Mammary epithelial cell (primary cell): ENCODE data around the gene CELF5.

Source experiments
- EZH2 ChIP-seq: IDR thresholded peaks from 2 replicates; pipeline ENCODE4 v1.6.1; 2012; ENCODE audit warnings: low read length, inconsistent platforms, borderline replicate concordance
- TF ChIP-seq, protein P1 (sequence below), 2 donors: IDR thresholded peaks in 1 of 2; conservative IDR thresholded peaks in 1 of 2; 2 replicates each; pipeline ENCODE4 v1.5.1; 2011 to 2012; ENCODE audit warnings: inconsistent platforms in 2 of 2, low read length in 2 of 2, mild to moderate bottlenecking in 2 of 2, control low read depth in 1 of 2, low read depth in 1 of 2; ENCODE audit not compliant: insufficient read depth in 1 of 2; ENCODE audit errors: extremely low read depth in 1 of 2

DNA sequence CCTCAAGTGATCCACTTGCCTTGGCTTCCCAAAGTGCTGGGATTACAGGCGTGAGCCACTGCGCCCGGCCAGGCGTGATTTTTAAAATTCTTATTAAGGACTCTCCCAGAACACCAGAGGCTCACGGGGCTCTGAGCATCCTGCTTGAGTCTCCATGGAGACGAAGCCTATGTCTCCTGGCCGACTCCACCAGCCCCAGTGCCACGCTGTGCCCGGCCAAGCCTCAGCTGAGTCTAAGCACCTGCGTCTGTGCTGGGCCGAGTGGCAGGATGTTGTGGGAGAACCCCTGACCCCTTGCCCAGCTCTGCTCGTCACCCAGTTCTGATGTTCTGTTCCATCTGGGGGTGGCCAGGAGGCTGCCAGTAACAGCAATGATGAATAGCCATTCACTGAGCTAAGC, 3.9 kb upstream of the CELF5 start:
- TF ChIP-seq, protein P1, sequence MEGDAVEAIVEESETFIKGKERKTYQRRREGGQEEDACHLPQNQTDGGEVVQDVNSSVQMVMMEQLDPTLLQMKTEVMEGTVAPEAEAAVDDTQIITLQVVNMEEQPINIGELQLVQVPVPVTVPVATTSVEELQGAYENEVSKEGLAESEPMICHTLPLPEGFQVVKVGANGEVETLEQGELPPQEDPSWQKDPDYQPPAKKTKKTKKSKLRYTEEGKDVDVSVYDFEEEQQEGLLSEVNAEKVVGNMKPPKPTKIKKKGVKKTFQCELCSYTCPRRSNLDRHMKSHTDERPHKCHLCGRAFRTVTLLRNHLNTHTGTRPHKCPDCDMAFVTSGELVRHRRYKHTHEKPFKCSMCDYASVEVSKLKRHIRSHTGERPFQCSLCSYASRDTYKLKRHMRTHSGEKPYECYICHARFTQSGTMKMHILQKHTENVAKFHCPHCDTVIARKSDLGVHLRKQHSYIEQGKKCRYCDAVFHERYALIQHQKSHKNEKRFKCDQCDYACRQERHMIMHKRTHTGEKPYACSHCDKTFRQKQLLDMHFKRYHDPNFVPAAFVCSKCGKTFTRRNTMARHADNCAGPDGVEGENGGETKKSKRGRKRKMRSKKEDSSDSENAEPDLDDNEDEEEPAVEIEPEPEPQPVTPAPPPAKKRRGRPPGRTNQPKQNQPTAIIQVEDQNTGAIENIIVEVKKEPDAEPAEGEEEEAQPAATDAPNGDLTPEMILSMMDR (conservative IDR thresholded peaks at IDR 0.05 in 1 of 2, IDR thresholded peaks at IDR 0.05 in 1 of 2; ENCODE audit: extremely low read depth in 1 of 2, insufficient read depth in 1 of 2, low read depth in 1 of 2, low read length in 2 of 2): no peak
- no peak for TF ChIP-seq EZH2
